ENCODE data around the gene DLGAP1. TPM values are rescaled to one million over a fixed set of nuclear protein-coding genes. Genes with fewer than 3 reads are reported as not detected.

The DLGAP1 gene
- total RNA-seq, 1 experiment from 2014 or later = 2.9 TPM

DNA sequence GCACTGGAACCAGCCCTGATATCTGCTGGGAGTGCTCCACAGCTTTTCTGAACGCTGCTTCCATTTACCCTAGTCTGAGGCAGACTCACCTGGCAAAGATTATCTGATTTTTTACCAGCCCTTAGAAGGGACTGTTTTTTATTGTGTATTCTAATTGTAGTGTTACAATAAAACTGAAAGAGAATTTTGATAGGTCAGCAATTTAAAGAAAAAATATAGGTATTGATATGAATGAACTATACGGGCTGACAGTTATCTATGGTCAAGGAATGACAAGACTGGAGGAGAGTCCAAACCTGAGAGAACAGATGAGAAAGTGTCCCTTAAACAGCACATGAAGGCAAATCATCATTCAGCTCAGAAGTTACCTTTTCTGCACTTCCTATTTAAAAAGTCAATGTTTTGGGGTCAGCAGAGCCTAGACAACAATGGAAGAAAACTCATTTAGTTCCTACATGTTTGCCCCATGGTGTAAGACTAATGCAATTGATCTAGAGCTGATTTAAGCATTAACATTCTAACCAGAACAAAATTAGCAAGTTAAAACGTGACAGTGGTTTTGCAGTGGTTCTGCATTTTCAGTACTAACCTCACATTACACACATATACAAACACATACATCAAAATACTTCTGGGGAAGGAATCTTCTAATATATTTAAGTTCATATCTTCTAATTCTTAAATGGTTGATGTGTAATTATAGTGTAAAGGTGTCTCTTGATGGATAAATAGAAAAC lies 504.3 kb downstream of the DLGAP1 start:
- DNase-seq (ENCODE audit: low read depth) = no peak

DNA sequence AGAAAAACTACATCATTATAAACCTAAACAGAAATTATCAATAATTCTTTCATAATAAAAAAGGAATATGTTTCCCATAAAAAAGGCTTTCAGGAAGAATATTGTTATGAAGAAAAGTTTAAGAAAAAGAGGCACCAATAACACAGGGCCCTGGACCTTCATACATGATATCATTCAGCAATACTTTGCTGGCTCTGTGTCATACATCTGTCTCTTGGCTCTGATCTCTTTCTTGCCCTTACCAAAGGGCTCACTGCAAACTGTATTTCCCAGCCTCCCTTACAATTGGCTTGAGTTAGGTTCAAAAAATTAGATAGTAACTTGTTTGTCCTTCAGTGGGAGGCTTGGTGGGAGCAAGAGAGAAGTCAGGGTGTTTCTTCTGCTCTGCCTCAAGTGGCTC lies 506.1 kb downstream of the DLGAP1 start:
- DNase-seq (ENCODE audit: low read depth) = no peak

DNA sequence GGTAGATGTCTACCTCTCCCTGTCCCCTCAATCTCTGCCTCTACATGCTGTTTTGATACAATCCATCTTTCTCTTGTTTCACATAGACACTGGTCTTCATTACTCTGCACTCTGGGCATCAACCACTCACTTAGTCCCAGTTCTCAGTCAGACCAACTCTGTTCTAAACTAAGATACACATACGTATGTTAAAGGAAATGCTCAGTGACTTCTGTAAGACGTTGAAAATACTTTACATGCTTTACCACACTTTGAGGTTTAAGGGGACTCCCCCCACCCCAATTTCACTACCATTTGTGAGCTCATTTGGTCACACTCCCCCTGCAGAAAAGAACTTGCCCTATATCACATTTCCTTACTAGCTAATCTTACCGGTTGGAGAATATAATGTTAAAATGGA lies 507.7 kb downstream of the DLGAP1 start:
- no peak for DNase-seq (ENCODE audit: low read depth)

DNA sequence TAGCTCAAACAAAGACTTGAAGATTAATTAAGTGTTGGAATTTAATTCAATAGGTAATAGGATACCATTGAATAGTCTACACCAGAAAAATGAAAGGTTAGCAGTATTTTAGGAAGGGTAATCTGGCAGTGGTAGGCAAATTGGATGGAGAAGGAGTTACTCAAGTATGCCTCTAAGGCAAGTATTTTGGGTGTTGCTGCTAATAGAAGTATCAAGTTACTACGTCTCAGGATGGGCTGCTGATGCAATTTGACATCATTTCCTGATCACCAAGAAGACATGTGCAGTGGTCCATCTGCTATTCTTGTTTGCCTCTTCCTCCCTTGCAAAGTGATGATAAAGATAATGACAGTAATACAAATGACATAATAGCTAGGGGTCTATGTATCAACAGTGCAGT lies 519.8 kb downstream of the DLGAP1 start:
- no peak for DNase-seq (ENCODE audit: low read depth)

DNA sequence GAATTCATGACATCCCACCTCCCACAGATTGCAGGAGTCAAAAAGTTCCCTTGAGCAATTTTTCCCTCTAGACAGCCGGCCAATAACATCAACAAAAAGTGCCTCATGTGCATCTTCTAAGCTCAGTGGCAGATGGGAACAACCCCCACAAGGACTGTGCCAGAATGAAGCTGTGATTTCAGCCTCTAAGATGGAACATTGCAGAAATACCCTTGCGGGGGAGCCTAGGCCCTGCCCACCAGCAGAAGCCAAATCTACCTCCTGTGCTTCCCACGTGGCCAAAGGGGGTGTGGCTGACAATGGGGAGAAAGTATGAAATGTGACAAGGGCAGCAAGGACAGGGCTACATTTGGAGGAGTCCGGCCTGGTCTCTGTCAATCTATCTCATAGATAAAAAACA lies 522.8 kb downstream of the DLGAP1 start:
- no peak for DNase-seq (ENCODE audit: low read depth)

DNA sequence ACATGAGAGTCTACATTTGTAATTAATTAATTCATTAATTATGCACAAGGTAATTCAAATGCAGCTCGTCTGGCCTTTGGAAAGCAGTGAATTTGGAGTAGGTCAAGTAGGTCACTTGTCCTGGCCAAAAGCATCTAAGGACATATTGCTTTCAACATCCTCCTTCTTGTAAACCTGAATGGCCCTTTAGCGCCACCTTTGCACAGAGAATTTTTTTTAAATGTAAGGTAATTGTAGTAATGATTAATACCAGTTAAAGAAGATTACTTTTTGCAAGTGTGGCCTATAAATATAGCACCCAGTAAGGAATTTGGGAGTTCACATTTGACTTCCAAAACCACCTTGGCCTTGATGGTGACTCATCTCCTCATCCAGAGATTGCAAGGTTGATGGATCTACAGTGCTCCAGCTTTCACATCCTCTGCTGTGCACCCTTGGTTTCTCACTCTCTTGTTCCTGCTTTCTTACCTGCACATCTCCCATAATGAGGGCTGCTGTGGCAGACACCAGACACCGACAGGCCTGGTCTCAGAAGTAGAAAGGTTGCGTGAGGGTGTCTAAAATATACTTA lies 523.5 kb downstream of the DLGAP1 start:
- DNase-seq (ENCODE audit: low read depth) = no peak

DNA sequence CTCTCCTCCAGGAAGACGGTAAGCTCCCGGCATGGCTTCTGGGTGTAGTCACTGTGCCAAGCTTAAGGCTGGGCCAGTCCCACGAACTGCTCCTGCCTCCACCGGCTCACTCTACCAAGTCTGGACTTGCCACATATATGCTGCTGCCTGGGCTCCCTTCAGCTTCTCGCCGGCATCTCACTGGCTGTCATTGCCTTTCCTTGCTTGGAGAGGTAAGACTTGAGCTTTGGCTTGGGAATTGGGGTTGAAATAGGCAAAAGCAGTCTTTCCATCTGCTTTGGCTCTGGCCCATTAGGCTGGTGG lies 524.1 kb downstream of the DLGAP1 start:
- no peak for DNase-seq (ENCODE audit: low read depth)

DNA sequence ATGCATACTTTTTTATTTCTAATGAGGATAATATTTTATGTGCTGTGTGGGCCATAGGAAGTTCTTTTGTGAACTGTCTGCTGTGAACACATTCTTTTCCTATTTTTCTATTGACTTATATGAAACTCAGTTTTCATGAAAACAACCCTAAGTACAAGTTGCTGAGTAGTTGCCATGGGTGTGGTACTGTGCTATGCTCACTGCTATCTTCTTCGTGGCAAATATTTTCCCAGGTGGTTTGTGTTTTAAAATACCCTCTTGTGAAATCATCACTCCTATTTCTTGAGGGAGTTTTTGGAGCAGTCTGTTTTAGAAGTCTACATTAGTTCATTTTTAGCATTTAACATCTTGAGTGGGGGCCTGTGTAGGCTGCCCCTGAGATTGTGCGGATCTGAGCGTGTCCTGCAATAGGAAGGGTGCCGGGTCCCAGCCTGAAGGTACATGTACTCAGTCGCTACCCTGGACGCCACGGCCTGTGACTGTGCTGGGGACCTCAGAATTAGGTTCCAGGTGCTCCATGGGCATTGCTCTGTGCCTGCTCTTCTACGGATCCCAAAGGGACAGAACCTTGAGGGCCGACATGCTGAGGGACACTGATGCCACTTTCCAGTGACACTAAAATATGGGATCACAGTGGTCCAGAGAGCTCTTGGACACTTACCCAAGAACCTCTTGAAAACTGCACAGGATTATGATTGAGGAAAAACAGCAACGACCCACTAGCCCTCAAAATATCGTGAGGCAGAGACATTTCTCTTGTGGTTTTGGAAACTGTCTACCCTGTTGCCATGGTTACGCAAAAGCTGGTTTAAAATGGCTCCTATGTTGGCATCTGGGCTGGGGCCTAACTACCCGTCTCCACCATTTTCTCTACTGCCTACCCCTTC lies 524.7 kb downstream of the DLGAP1 start:
- no peak for DNase-seq (ENCODE audit: low read depth)

DNA sequence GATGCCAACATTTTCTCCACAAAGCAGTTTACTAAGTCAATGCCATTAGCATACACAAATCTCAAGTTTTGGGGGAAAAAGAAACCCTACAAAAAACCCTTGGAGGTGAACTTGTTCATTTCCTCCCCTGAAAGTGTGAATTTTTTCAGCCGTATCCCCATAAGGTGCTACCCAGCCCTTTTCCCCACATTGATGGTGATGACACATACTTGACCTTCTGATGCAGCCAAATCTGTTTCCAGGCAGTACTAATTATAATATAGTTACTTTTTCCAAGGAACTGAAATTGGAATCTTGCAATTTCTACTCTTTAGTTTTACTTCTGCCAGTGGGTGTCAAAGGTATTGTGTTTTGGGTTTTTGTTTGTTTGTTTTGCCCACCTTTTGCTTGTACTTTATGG lies 530.7 kb downstream of the DLGAP1 start:
- no peak for DNase-seq (ENCODE audit: low read depth)

DNA sequence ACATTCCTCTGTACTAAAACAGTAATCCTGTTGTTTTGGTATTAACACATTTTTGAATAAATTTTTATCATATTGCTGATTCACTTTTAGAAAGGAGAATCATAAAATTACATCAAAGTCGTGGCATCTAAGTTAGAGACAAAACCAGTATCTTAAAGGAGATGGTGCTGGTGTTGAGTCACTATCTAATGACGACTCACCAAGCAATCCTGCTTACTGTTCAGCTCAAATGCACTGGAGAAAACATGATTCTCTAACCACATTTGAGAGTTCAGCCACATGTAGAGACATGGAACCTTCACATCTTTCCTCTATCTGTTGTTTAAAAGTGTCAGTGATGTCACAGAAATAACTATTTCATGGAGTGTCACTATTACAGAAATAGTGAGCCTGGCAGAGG lies 531.4 kb downstream of the DLGAP1 start:
- DNase-seq (ENCODE audit: low read depth) = peak; percentile 23

DNA sequence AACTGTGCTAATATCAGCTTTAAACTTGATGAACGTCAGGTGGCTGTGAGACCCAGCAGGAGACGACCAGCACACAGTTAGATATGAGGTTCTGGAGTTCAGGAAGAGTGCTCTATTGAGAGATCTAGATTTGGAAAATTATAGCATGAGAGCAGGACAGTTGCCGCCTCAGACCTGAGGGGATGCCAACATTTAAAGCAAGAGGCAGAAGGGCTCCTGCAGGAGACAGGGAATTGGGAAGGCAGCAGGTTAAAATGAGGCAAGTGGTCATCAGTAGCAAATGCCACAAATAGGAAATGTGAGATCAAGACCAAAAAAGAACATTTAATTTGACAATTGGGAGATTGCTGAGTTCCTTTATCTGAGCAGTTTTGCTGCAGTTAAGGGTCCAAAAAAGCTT lies 533.3 kb downstream of the DLGAP1 start:
- DNase-seq (ENCODE audit: low read depth) = no peak

DNA sequence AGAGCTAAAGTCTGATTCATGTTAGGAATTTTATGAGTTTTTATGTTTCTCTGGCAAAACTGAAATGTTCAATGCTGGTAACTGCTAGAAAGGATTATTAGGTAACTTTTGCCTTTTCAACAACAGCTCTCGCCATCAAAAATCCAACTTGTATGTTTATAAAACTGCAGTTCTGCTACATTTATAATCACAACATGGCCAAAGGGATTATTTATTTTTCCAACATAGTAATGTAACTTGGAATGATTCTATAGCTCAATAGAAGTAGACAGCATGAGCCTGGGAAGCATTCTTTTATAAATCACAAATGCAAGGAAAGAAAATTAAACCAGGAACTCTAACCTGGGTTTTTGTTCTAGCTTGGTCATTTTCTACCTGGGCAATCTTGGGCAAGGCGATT lies 534.3 kb downstream of the DLGAP1 start:
- no peak for DNase-seq (ENCODE audit: low read depth)

DNA sequence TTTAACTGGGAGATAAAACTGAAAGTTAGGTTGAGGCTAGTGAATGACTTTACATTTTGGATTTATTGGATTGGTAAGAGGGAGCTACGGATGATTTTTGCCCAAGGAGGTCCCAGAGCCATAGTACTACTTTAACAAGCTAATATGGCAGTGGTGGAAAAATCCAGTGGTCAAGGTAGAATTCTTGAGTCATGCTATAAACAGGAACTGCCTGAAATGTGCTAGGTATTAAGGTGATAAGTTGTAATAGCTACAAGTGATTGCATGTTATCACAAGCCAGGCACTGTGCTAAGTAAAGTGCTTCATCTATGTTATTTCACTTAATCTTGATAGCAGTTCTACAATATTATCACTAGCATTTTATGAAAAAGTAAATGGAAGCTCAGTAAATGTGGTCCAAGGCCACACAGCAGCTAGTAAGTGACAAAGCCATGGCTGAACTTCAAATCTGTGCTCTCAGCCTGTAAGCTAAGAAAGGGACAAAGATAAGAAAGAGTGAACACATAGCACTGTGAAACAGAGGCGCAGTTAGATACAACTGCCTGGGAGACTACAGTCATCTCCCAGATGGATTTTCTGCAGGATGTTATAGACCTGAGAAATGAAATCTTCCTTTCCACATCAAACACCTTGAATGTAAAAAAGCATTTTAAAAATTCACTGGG lies 535.6 kb downstream of the DLGAP1 start:
- no peak for DNase-seq (ENCODE audit: low read depth)

DNA sequence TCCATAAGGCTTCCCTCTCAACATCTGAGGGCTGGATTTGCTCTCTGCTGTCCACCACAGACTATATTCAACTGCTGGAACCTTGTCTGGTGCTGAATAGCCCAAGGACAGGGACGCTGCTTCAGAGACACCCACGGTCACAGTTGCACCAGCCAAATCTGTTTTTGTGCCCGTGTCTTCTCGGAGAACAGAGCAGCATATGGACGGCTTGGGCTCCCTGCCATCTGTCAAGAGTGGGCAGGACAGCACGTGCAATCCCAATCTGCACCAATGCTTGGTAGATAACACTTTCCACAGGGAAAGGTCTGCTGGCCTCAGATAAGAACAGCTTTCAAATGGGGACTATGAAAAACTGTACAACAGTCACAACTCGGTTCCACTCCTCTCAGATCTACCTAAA lies 539.0 kb downstream of the DLGAP1 start:
- no peak for DNase-seq (ENCODE audit: low read depth)

DNA sequence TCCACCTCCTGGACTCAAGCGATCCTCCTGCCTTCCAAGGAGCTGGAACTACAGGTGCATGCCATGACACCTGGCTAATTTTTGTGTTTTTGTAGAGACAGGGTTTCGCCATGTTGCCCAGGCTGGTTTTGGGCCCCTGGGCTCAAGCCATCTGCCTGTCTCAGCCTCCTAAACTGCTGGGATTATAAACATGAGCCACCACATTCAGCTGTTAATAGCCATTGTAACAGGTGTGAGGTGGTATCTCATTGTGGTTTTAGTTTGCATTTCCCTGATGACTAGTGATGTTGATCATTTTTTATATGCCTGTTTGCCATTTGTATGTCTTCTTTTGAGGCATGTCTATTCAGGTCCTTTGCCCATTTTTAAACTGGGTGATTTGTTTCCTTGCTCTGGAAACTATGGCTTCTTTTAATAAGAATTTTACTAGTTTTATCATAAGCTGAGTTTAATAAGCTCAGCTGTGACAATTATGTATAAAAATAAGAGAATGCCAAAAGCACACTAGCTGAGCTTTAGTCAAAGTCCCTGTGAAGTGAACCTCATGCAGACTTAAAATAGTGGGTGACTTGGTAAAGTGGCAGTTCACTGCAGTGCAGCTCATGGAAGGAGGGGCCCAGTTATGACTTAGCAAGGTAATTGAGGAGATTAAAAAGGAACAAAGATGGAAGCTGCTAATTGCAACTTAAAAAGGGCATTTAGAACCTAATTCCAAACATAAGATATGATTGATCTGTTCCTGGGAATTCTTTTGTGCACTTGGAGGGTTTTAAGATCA lies 540.1 kb downstream of the DLGAP1 start:
- no peak for DNase-seq (ENCODE audit: low read depth)

DNA sequence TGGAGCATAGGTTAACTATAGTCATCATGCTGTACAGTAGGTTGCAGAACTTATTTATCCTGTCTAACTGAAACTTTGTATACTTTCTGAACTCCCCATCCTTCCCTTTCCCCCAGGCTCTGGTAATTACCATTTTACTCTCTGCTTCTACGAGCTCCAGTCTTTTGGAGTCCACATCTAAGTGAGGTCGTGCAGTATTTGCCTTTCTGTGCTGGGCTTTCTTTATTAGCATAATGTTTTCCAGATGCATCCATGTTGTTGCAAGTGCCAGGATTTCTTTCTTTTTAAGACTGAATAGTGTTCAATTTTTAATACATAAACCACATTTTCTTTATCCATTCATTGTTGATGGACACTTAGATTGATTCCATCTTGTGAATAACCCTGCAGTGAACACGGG lies 541.0 kb downstream of the DLGAP1 start:
- DNase-seq (ENCODE audit: low read depth) = no peak

DNA sequence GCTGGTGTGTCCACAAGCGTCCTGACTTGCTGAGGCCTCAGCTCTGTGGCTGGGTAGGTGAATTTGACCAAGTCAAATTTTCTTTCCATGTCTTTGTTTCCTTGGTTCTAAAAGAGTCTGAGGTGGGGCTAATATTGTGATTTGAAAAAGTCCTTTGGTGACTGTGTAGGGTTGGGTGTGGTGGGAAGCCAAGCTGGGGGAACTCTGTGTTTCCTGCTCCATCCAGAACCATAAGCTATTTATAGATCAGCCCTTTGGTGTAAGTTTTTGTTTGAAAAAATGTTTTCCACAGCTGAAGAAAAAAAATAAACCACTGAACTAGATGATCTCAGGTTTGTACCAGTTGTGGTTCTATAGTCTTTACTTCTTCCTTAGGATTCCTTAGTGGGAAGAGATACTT lies 542.4 kb downstream of the DLGAP1 start:
- DNase-seq (ENCODE audit: low read depth) = no peak

DNA sequence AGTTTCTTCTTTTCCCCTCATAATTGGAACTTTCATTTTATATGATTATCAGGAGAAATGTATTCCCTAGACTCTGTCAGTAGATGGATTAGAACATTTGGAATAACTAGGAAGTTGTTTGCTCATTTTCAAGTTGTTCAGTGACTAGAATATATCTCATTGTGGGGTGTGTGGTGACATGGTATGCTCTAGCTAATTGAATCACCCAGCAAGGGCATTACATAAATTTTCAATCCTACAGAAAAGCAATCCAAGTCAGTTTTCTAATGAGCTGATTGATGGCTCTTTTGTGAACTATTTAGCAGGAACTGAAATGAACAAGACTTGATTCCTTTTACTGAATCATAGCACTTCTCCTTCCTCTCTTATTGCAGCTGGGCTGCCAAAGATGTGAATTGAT lies 543.7 kb downstream of the DLGAP1 start:
- no peak for DNase-seq (ENCODE audit: low read depth)

DNA sequence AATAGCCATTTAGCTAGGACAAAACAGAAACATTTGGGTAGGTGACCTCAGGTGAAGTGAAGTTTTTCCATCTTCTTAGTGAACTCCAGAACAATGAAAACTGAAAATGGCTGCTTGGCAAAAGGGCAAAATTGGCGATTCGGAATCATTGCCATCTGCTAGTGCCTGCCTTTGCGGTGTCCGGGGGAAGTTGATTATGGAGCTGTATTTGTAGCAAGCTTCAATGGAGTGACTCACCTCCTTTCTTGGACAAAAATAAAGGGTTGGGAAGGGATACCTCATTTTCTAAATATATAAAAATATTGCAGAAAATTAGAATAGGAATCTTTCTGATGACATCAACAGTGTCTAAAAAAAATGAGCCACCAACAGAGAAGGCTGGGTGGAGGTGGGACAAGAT lies 544.6 kb downstream of the DLGAP1 start:
- DNase-seq (ENCODE audit: low read depth) = peak; percentile 31

DNA sequence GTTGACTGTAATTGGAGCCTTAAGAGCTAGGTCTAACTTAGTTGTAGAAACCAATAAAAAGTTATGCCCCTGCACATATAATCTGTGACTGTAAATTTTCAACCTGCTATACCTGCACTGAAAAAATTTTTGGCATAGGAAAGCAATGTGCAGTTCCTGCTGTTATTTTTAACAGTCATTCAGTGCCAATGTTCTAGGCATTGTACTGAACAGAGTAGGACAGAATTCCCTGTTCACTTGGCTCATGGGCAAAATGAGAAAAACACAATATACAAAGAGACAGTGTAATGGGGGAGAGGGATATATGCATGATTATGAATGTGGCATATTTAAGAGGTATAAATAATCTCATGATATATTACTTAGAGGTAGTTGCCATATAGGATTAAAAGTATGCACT lies 547.2 kb downstream of the DLGAP1 start:
- no peak for DNase-seq (ENCODE audit: low read depth)

DNA sequence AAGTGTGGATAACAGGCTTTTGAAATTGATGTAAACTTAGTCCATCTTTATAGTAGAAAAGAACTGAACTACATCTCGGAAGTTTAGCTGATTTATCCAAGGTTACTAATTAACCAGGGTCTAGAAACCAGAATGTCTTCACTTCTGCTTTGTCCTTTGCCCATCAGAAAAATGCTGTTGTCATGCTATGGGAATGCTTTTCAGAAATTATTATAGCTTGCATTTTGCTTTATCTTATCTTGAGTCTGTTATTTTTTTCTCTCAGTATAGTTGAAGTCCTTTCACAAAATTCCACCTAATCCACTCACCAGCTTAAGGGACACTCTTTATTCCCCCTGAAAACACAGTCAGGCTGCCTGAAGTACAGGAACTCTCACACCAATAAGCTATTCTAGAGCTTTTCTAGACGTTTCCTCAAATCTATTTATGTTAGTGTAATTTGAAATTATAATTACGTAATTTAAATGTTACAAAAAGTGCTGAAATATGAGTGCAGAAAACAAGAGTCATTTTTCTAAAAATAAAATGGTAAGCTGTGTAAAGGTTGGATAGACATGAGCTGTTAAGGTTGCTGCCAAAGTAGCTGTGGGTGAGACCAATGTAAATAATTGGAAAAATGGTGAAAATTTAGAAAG lies 548.9 kb downstream of the DLGAP1 start:
- DNase-seq (ENCODE audit: low read depth) = no peak
